ENCODE measurements around the gene DDX31. TPM values are rescaled to one million over a fixed set of nuclear protein-coding genes. Genes with fewer than 3 reads are reported as not detected.

The DDX31 gene
- total and polyA plus RNA-seq, 9 of the 15 experiments (the other 6 are each of a cell fraction or from before 2014, with no cell fraction given) = 11.9 to 24.6 (median 22.2) TPM

DNA sequence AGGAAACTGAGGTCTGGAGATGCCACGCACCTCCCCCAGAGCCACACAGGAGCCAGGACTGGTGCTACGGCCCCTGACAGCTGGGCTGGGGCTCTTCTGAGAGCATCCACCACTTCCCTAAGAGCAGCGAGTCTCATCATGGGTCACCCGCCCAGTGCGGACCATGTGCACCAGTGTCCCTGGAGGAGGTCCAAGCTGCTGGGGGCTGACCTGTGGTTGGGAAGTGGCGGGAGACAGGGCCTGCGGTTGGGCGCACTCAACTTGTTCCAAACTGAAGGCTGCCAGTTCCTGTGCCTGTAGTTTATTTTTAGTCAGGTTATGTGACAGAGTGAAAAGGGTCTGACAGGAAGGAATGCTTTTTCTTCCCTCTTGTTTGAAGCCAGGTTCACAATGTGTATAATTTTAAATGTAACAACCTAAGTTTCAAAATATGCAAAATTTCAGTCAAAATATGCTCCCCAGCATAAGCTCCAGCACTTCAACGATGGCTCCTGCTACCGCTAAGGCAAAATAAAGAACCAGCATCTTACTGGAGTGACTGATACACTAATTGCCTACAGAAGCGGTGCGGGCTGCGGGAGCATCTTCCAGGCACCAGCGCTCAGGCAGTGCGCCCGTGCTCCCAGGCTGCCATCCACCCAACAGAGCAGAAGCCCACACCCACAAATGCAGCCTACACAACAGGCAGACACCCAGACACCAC lies 72.6 kb downstream of the DDX31 start (continued):
- TF ChIP-seq, protein P1, sequence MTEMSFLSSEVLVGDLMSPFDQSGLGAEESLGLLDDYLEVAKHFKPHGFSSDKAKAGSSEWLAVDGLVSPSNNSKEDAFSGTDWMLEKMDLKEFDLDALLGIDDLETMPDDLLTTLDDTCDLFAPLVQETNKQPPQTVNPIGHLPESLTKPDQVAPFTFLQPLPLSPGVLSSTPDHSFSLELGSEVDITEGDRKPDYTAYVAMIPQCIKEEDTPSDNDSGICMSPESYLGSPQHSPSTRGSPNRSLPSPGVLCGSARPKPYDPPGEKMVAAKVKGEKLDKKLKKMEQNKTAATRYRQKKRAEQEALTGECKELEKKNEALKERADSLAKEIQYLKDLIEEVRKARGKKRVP (CRISPR knock-in tag; IDR thresholded peaks at IDR 0.05) = no peak
- TF ChIP-seq TAF15 (IDR thresholded peaks at IDR 0.05; ENCODE audit: low read depth, low read length) = no peak
- no peak for TF ChIP-seq TCF7L2 (IDR thresholded peaks at IDR 0.05; ENCODE audit: low read depth, low read length)
- no peak for TF ChIP-seq ELF2 (CRISPR knock-in tag; IDR thresholded peaks at IDR 0.05)
- no peak for TF ChIP-seq MAFK (IDR thresholded peaks at IDR 0.05; ENCODE audit: low read length)

DNA sequence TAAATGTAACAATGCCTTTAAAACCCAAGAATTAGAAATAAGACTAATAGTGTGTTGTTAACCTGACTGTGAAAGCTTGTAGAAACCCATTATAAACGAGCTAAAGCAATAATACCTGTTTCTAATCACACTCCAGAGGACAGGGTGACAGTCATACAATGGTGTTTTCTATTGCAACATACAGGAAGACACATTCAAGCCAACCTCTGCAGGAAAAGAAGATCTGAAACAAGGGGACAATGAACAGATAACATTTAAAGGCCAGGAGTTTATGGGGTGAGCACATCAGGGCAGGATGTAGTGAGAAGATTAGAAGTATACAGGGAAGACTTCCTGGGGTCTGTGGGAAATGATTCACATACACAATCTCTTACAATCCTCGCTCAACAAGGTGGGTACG lies 73.6 kb downstream of the DDX31 start:
- CTCF ChIA-PET (ENCODE audit: low intra/inter-chr PET ratio) = no interaction called here
- no peak for FAIRE-seq
- peak; percentile 47 for TF ChIP-seq CEBPB (tag; IDR thresholded peaks at IDR 0.05)
- TF ChIP-seq CEBPG (CRISPR knock-in tag; IDR thresholded peaks at IDR 0.05) = no peak
- TF ChIP-seq CEBPG (tag; conservative IDR thresholded peaks at IDR 0.05 in 1 of 2, IDR thresholded peaks at IDR 0.05 in 1 of 2) = peak in 1 of 2 experiments; percentile 63; a peak in 2 of 4 replicates
- no peak for TF ChIP-seq ZNF589 (CRISPR knock-in tag; IDR thresholded peaks at IDR 0.05; ENCODE audit: low read depth)

More for the DNA sequence above, 73.6 kb downstream of the DDX31 start:
- Histone ChIP-seq H3K9me3 (replicated peaks; ENCODE audit: control insufficient read depth, insufficient read depth, low read depth, low read length) (no peaks in the 10 kb centered on the region), H3K4me1 (replicated peaks in 1 of 2; ENCODE audit: control insufficient read depth in 2 of 2, insufficient read depth in 2 of 2, low read length in 2 of 2) (peaks cover 0 to 3% of the 10 kb centered on the region in 2 experiments; a peak in 1 of 5 replicates), H3K27ac (ENCODE audit: extremely low read depth, low read depth, low read length) (no peak overlapping the region), H2AFZ (ENCODE audit: low read depth, low read length) (no peak overlapping the region), H3K9ac (ENCODE audit: insufficient read depth in 1 of 2, low read depth in 2 of 2, low read length in 2 of 2) (no peak overlapping the region), H3K9me1 (ENCODE audit: control insufficient read depth, insufficient read depth, low read length) (no peaks in the 10 kb centered on the region), H3K4me3 (no peak overlapping the region), H3K4me2 (ENCODE audit: insufficient read depth, low read length) (no peak overlapping the region), H4K20me1 (replicated peaks; ENCODE audit: control insufficient read depth, insufficient read depth, low read length) (peaks cover 15% of the 10 kb centered on the region), H3K27me3 (ENCODE audit: control insufficient read depth in 2 of 2, insufficient read depth in 2 of 2, low read length in 2 of 2) (no peaks in the 10 kb centered on the region), H3K36me3 (ENCODE audit: control insufficient read depth, insufficient read depth, low read length) (peaks cover 66% of the 10 kb centered on the region; the same call in 2 of the 3 replicates), H3K79me2 (ENCODE audit: control insufficient read depth, insufficient read depth, low read length) (no peaks in the 10 kb centered on the region)
- no peak for ATAC-seq
- POLR2A ChIA-PET = no interaction called here
- DNase-seq (ENCODE audit: extremely low read depth in 1 of 4, low spot score in 3 of 4) = no peak
- intact Hi-C loops (cut with micrococcal nuclease) = no loop called here
- in situ Hi-C loops (cut with MboI) = no loop called here
- 44% methylated on average over 3 of the region's 3 CpGs for WGBS (ENCODE audit: insufficient coverage, low coverage, missing lambda C conversion rate)
- BruUV-seq (replicated peaks) = no TSS peak
